Measurements from ENCODE around the gene BCAS1.
"Not testable (repeated sequence)": the region's sequence is repeated elsewhere in the genome, so short reads cannot be mapped to it uniquely, and the experiment has no call there.

The BCAS1 gene

DNA sequence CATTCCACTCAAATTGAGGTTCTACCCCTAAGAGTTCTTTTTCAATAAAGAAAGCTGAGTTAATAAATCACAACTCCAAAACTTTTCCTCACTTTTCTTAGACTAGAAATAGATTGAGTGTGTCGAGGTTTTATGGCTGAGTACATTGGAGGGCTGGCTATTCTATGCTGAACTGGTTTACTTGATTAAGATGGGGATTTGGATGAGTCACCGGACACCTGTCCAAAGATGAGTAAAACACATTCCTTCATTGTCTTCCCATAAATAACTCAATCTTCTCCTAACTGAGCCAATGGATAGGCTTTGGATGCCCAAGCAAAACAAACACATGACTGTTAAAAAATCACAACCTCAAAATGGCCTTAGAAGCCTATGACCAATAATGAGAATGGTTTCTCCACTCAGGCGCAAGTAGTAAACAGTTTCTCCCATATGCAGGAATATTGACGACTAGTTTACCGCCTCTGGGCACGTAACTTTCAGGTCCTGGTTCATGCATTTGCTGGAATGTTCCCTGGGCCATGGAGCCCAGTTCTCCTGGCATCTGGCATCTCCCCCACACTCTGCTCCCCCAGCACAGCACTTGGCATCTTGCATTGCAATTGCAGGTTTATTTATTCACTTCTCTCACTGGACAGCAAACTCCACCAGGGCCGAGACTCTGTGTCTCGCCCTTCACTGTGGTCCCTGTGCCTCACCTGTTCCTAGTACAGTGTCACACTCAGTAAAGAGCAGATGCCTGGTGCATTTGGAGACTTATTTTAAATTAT is 43.9 kb downstream of the BCAS1 start:
- no peak overlapping the region for H3K4me3 ChIP-seq (ENCODE audit: low read depth, low read length)
- DNase-seq (ENCODE audit: low read depth) = no peak

- no peak overlapping the region for H3K4me3 ChIP-seq (ENCODE audit: low read depth, low read length)
- no peak for DNase-seq (ENCODE audit: low read depth)
Measured at GRCh38 chr20:54025251-54025771, 45.1 kb downstream of the BCAS1 start.

DNA sequence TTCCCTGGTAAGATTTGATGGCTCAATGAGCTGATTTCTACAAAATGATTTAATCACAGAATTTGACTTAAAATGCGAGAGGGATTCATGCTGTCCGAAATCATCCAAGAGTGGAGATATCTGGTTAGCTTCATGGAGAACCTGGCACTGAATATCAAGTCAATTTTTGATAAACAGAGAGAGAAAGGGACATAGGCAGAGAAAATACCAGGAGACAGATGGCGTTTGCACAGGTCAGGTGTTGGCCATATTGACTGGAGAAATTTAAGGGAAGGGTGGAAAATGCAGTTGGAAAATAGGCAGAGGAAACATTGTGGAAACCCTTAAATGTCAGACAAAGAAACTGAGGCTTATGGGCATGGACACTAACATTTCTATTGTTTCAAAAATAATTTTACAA is 47.0 kb downstream of the BCAS1 start:
- DNase-seq (ENCODE audit: low read depth) = no peak
- H3K4me3 ChIP-seq (ENCODE audit: low read depth, low read length) = no peak overlapping the region

- H3K4me3 ChIP-seq (ENCODE audit: low read depth, low read length) = no peak overlapping the region
- no peak for DNase-seq (ENCODE audit: low read depth)
Measured at GRCh38 chr20:54021446-54022235, 48.8 kb downstream of the BCAS1 start.

DNA sequence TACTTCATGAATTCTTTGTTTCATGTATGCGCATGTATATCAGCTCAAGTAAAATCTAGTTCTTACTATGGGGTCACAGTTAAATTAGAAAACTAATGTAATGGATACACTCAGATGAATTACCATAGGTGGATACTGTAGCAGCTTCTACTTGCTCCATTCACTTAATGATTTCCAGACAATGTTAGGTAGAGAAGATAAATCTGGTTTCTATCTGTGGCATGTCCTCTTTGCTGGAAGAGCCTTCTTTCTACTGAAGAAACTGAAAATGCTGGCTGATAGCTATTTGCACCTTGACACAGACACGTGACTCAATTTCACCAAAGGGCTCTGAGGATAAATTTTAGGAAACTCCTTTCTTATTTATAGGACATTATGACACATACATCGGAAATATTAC is 49.5 kb downstream of the BCAS1 start:
- H3K4me3 ChIP-seq (ENCODE audit: low read depth, low read length) = no peak overlapping the region
- no peak for DNase-seq (ENCODE audit: low read depth)

GRCh38 chr20:54020348-54020747 is 50.0 kb downstream of the BCAS1 start:
- no peak for DNase-seq (ENCODE audit: low read depth)
- H3K4me3 ChIP-seq (ENCODE audit: low read depth, low read length) = no peak overlapping the region

DNA sequence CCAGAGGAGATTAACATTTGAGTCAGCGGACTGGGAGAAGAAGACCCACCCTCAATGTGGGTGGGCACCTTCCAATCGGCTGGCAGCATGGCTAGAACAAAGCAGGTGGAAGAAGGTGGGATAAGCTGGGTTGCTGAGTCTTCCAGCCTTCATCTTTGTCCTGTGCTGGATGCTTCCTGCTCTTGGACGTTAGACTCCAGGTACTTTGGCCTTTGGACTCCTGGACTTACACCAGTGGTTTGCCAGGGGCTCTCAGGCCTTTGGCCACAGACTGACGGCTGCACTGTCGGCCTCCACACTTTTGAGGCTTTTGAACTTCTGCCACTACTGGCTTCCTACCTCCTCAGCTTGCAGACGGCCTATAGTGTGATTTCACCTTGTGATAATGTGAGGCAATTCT is 50.8 kb downstream of the BCAS1 start:
- no peak for DNase-seq (ENCODE audit: low read depth)
- no peak overlapping the region for H3K4me3 ChIP-seq (ENCODE audit: low read depth, low read length)

DNA sequence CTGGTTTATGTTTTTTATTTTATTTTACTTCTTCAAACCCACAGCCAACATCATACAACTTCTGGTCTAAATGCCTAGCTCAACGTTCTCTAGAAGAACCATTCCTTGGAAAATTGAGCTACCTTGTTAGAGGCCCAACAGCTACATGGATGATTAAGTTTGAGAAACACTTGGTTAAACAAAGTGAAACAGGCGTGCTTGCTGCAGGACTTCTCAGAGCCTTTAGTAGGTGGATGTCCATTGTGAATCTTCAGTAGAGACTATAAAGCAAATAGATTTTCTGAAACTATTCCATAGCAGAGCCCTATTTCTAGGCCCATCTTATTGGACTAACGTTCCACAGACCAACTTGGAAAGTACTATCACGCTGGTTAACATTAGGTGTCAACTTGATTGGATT is 51.3 kb downstream of the BCAS1 start:
- no peak for DNase-seq (ENCODE audit: low read depth)
- no peak overlapping the region for H3K4me3 ChIP-seq (ENCODE audit: low read depth, low read length)

DNA sequence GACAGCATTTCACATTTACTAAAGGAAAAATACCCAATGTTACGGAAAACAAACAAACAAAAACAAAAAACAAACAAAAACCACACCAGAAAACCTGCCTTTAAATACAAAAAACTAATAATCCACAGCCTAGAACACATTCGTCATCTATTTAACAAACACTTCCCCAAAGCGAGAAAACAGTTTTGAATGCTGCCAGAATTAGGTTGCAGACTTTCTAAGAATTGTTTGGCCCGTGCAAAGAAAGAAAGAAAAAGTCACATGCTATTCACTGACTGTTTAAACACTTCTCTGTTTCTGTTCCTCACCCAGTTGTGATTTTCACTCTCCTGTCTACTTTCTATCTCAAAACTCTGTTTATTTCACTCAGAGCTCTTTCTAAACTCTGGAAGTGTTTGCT is 52.5 kb downstream of the BCAS1 start:
- DNase-seq (ENCODE audit: low read depth) = no peak

DNA sequence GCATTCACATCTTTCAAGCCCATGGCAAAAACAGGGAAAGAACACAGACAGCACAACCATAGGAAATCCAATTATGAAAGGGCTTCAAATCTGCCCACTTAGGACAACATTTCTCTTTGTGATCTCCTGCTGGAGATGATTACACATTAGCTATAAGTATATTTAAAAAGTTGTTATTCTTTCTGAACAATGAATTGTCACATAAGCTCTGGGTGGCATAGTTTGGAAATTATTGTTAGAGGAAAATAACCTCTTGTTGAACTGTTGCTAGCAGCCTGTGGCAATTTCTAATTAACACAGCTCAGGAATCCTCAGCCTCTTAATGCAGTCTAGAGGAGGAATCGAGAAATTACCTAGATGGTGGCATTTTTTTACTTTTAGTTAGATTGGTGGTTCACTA is 54.9 kb downstream of the BCAS1 start:
- no peak for DNase-seq (ENCODE audit: low read depth)
- no peak overlapping the region for H3K4me3 ChIP-seq (ENCODE audit: low read depth, low read length)

More for the DNA sequence above, 52.5 kb downstream of the BCAS1 start:
- no peak overlapping the region for H3K4me3 ChIP-seq (ENCODE audit: low read depth, low read length)

DNA sequence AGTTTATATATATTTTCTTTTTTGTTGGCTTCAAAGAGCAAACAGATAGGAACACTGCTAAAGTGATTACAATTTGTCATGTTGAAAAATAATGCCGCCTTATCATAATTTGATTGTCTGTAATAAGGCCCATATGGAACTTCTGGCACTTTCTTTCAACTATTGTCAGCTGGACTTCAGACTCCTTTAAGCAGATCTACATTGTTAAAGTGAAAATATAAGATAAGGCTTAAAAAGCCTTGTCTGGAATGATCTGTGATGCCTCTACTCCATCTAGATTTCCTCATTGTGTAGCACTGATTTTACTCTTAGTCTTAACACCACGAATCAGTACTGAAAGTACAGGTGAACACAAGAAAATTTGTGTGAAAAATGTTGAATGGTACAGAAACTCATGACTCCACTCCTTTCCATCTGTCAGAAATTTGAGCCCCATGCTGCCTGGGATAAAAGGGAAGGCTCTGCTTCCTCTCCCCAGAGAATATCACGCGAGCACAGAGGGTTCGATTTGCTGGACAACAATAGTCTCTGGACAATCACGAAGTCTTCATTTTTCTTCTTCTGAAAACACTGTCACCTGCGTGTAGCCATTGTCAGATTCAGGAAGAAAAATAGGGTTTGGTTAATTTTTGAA is 56.0 kb downstream of the BCAS1 start:
- no peak overlapping the region for H3K4me3 ChIP-seq (ENCODE audit: low read depth, low read length)
- no peak for DNase-seq (ENCODE audit: low read depth)

- DNase-seq (ENCODE audit: low read depth) = no peak
- no peak overlapping the region for H3K4me3 ChIP-seq (ENCODE audit: low read depth, low read length)
Measured at GRCh38 chr20:54013471-54013870, 56.9 kb downstream of the BCAS1 start.

GRCh38 chr20:54011346-54011745 is 59.0 kb downstream of the BCAS1 start:
- DNase-seq (ENCODE audit: low read depth) = no peak
- no peak overlapping the region for H3K4me3 ChIP-seq (ENCODE audit: low read depth, low read length)

- not testable (repeated sequence) for H3K4me3 ChIP-seq (ENCODE audit: low read depth, low read length)
Measured at GRCh38 chr20:54006216-54006615, 64.2 kb downstream of the BCAS1 start.

GRCh38 chr20:54005524-54005923 is 64.9 kb downstream of the BCAS1 start:
- DNase-seq (ENCODE audit: low read depth) = no peak
- H3K4me3 ChIP-seq (ENCODE audit: low read depth, low read length) = no peak overlapping the region

More at GRCh38 chr20:54006216-54006615, 64.2 kb downstream of the BCAS1 start:
- DNase-seq (ENCODE audit: low read depth) = not testable (repeated sequence)

- no peak for DNase-seq (ENCODE audit: low read depth)
Measured at GRCh38 chr20:54004445-54004844, 65.9 kb downstream of the BCAS1 start.

GRCh38 chr20:54002741-54003140 is 67.7 kb downstream of the BCAS1 start:
- H3K4me3 ChIP-seq (ENCODE audit: low read depth, low read length) = no peak overlapping the region
- DNase-seq (ENCODE audit: low read depth) = no peak

More at GRCh38 chr20:54004445-54004844, 65.9 kb downstream of the BCAS1 start:
- H3K4me3 ChIP-seq (ENCODE audit: low read depth, low read length) = no peak overlapping the region

GRCh38 chr20:54002056-54002575 is 68.3 kb downstream of the BCAS1 start:
- no peak overlapping the region for H3K4me3 ChIP-seq (ENCODE audit: low read depth, low read length)
- no peak for DNase-seq (ENCODE audit: low read depth)

DNA sequence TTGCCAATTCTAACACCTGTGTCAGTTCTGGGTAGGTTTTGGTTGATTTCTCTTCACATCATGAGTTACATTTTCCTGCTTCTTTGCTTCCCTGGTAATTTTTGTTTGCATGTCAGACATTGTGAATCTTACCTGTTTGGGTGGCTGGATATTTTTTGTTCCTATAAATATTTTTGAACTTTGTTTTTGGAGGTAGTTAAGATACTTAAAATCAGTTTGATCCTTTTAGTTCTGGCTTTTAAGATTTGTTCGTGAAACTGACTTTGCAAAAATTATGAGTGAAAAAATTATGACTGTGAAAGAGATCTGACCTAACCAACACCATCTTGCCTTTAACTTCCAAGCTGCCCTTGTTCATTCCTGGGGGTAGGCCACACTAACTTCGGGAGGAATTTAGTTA is 69.5 kb downstream of the BCAS1 start:
- no peak overlapping the region for H3K4me3 ChIP-seq (ENCODE audit: low read depth, low read length)
- DNase-seq (ENCODE audit: low read depth) = no peak

DNA sequence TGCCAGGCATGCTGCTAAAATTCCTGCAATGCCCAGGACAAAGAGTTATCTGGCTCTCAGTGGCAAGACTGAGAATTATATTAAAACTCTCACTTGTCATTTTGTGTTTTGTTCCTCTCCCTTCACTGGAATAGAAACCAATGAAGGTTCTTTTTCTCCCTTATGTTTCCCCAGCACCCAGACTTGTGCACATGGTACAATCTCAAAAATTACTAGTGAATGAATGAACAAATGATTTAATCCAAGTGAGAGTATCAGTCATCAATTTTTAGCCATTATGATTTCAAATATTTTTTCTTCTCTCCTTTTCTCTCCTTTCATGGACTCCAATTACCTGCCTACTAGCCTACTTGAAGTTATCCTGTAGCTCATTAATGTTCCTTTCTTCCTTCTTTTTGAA is 70.1 kb downstream of the BCAS1 start:
- no peak for DNase-seq (ENCODE audit: low read depth)
- no peak overlapping the region for H3K4me3 ChIP-seq (ENCODE audit: low read depth, low read length)
